ENCODE measurements around the gene C19orf12. TPM values are rescaled to one million over a fixed set of nuclear protein-coding genes. Genes with fewer than 3 reads are reported as not detected.

The C19orf12 gene
- total and polyA plus RNA-seq, 2 donors (not counting 3 experiments of a cell fraction or from before 2014, with no cell fraction given), result 20.4 to 22.9 TPM

- Histone ChIP-seq H3K4me1 (ENCODE audit: control insufficient read depth, extremely low read depth, insufficient read depth, low read length) (no peaks in the 10 kb centered on the region), H3K27ac (ENCODE audit: insufficient read depth, low read depth, low read length) (no peak overlapping the region), H3K27me3 (ENCODE audit: control insufficient read depth in 2 of 2, insufficient read depth in 2 of 2, low read length in 2 of 2) (peaks cover 20 to 24% of the 10 kb centered on the region in 2 experiments), H3K4me3 (replicated peaks in 1 of 3; ENCODE audit: insufficient read depth in 1 of 3, low read depth in 1 of 3, low read length in 3 of 3) (peak overlapping the region in 1 of 3 experiments; percentile 11), H3K9me1 (replicated peaks; ENCODE audit: control insufficient read depth, extremely low read depth, insufficient read depth, low read length) (no peaks in the 10 kb centered on the region), H4K20me1 (replicated peaks; ENCODE audit: control insufficient read depth, extremely low read depth, insufficient read depth, low read length) (no peaks in the 10 kb centered on the region), H3K9ac (replicated peaks; ENCODE audit: extremely low read depth, insufficient read depth, low read length) (no peak overlapping the region), H2AFZ (ENCODE audit: low read depth, low read length) (peak overlapping the region; percentile 27), H3K9me3 (replicated peaks; ENCODE audit: control insufficient read depth, insufficient read depth, low read length) (no peaks in the 10 kb centered on the region), H3K36me3 (ENCODE audit: control insufficient read depth in 2 of 2, extremely low read depth in 1 of 2, insufficient read depth in 2 of 2, low read length in 2 of 2) (no peaks in the 10 kb centered on the region), H3K4me2 (ENCODE audit: insufficient read depth, low read length) (no peak overlapping the region), H3K79me2 (ENCODE audit: control insufficient read depth, insufficient read depth, low read length) (no peaks in the 10 kb centered on the region)
- POLR2A ChIA-PET, result interaction anchor here (1.3 kb wide), 1 partner anchor 118 kb away, joined by 5 read pairs; the partner anchor contains the start of gene POP4
- CTCF ChIA-PET, result interaction anchor here (1.1 to 2.9 kb wide), 3 partner anchors 8 to 36 kb away, joined by 3 to 17 read pairs (median 5); no protein-coding TSS in a partner anchor
- BruUV-seq (replicated peaks), result no TSS peak
- DNase-seq (ENCODE audit: low read depth, low spot score) (peak; percentile 31), FAIRE-seq (no peak)
- dilution Hi-C loops (cut with MboI; ENCODE audit: extremely low pct_ligation_motif_present, low sequenced_read_pairs) (no loop called here), intact Hi-C loops (cut with micrococcal nuclease) (no loop called here)
- TF ChIP-seq GATA2 (IDR thresholded peaks at IDR 0.05; ENCODE audit: insufficient read depth, insufficient read length, low read depth, low read length) (no peak), MAX (IDR thresholded peaks at IDR 0.05; ENCODE audit: insufficient read depth, insufficient read length) (no peak), EZH2 (IDR thresholded peaks at IDR 0.05; ENCODE audit: borderline replicate concordance, low read depth, low read length, severe bottlenecking) (peak; percentile 63), POLR2A (IDR thresholded peaks at IDR 0.05; ENCODE audit: low read depth, low read length) (no peak), FOS (IDR thresholded peaks at IDR 0.05; ENCODE audit: borderline replicate concordance, insufficient read depth, low read length) (no peak), JUN (IDR thresholded peaks at IDR 0.05; ENCODE audit: borderline replicate concordance, insufficient read depth, insufficient read length, low read depth) (no peak), MYC (IDR thresholded peaks at IDR 0.05; ENCODE audit: low read depth, low read length) (no peak), POLR2AphosphoS5 (IDR thresholded peaks at IDR 0.05; ENCODE audit: insufficient read depth, low read depth, low read length) (no peak), CTCF (IDR thresholded peaks at IDR 0.05; ENCODE audit: extremely low read depth in 1 of 2, insufficient read depth in 1 of 2, low read depth in 1 of 2, low read length in 2 of 2) (peak in 1 of 2 donors; percentile 1)
Measured at GRCh38 chr19:29724102-29724641, 9.1 kb upstream of the C19orf12 start.
